Esophagus squamous epithelium (tissue), 5 donors: Measurements from ENCODE around the gene SLC35E2B. TPM values are rescaled to one million over a fixed set of nuclear protein-coding genes. Genes with fewer than 3 reads are reported as not detected.
"Not testable (repeated sequence)": the region's sequence is repeated elsewhere in the genome, so short reads cannot be mapped to it uniquely, and the experiment has no call there.

Experiments used
- DNase-seq: peaks from one replicate; lab custom pipeline; 2025; lab: John Stamatoyannopoulos, UW
- H3K27ac ChIP-seq, 4 donors: fragments of 200-600 bp; sonication (generic); one replicate each; pipeline ENCODE4 v1.5.1; 2016 to 2019; ENCODE audit warnings: mild to moderate bottlenecking in 1 of 4
- H3K27me3 ChIP-seq, 4 donors: fragments of 200-600 bp; sonication (generic); 1 replicate in 3 of 4; 2 replicates in 1 of 4; pipeline versions ENCODE4 v1.5.1 to v1.6.0; 2017 to 2021; ENCODE audit warnings: antibody characterized with exemption in 1 of 4
- H3K36me3 ChIP-seq, 3 donors: fragments of 200-600 bp; sonication (generic); one replicate each; pipeline ENCODE4 v1.5.1; 2016 to 2019
- H3K4me1 ChIP-seq, 3 donors: fragments of 200-600 bp; sonication (generic); one replicate each; pipeline ENCODE4 v1.5.1; 2017 to 2019
- H3K4me3 ChIP-seq, 4 donors: fragments of 200-600 bp; sonication (generic); 1 replicate in 3 of 4; 2 replicates in 1 of 4; pipeline ENCODE4 v1.5.1; 2016 to 2019; ENCODE audit warnings: mild to moderate bottlenecking in 2 of 4, moderate library complexity in 1 of 4
- H3K9me3 ChIP-seq, 3 donors: fragments of 200-600 bp; sonication (generic); one replicate each; pipeline ENCODE4 v1.5.1; 2016 to 2019
- POLR2A ChIP-seq, 4 donors: fragments of 450-650 bp; IDR thresholded peaks; one replicate each; pipeline ENCODE4 v1.6.1; 2017; ENCODE audit warnings: antibody characterized with exemption in 4 of 4, mild to moderate bottlenecking in 4 of 4, moderate library complexity in 3 of 4
- WGBS, 2 donors: methylation state at CpG; one replicate each; pipeline ENCODE4 v1.1.5; 2018; 5-methylcytosine and 5-hydroxymethylcytosine counted together
- intact Hi-C: fragments of 100-400 bp; cut with DNase I; formaldehyde crosslinking; loops from one replicate; pipeline ENCODE4 v1.15.0; 2022
- total RNA-seq, 4 donors: library from RNA; depleted of rRNA; stranded (reverse); fragments of >200 nt; gene quantifications; one replicate each; pipeline ENCODE4 v1.1.0, GENCODE V29; 2016
- TF ChIP-seq, protein P1 (sequence below), 6 experiments: fragments of 450-650 bp in 4 of 6; fragments of 200-600 bp in 2 of 6; sonication (generic) in 2 of 6; IDR thresholded peaks; one replicate each; pipeline ENCODE4 v1.5.1; 2016 to 2019; ENCODE audit warnings: antibody characterized with exemption in 6 of 6, mild to moderate bottlenecking in 4 of 6, moderate library complexity in 4 of 6
- donor health status: DM: yes; HTN: yes; CAD: no.

Gene SLC35E2B
- total RNA-seq, 4 donors from 2014 or later = 13.2 to 34.3 (median 25.7) TPM

DNA sequence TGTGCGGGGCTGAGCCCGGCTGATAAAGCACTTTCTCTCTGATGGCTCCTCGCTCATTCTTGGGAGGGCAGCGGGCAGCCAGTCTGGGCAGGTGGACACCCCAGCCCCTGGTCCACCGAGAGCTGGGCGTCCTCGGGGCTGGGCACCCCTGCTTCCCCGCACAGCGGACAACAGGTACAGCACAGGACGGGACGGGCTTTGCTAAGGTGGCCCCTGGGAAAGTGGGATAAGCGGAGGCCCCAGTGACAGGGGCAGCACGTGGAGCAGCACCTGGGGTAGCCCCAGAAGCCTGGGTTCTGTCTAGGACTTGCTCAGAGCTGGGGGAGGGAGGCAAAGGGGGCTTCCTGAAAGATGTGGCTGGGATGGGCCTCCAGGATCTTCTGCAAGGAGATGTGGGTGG lies 58.0 kb downstream of the SLC35E2B start:
- DNase-seq, H3K9me3 ChIP-seq, intact Hi-C loops, H3K4me3 ChIP-seq, H3K27ac ChIP-seq: not testable (repeated sequence)
- Histone ChIP-seq H3K36me3 (peaks cover 11 to 31% (median 12%) of the 10 kb centered on the region in 3 donors), H3K27me3 (peaks cover 0 to 28% (median 10%) of the 10 kb centered on the region in 4 donors), H3K4me1 (peaks cover 14 to 28% (median 15%) of the 10 kb centered on the region in 3 donors)
- no CpG with 5 or more reads among the region's 13 CpGs for WGBS, 2 donors

GRCh38 chr1:1633409-1633808 lies 59.2 kb downstream of the SLC35E2B start:
- Histone ChIP-seq H3K27me3 (peaks cover 0 to 38% (median 10%) of the 10 kb centered on the region in 4 donors), H3K36me3 (peaks cover 11 to 25% (median 12%) of the 10 kb centered on the region in 3 donors), H3K4me1 (peaks cover 15 to 40% (median 26%) of the 10 kb centered on the region in 3 donors)
- DNase-seq, H3K4me3 ChIP-seq, intact Hi-C loops, H3K9me3 ChIP-seq, H3K27ac ChIP-seq: not testable (repeated sequence)
- WGBS, 2 donors = no CpG with 5 or more reads among the region's 35 CpGs

DNA sequence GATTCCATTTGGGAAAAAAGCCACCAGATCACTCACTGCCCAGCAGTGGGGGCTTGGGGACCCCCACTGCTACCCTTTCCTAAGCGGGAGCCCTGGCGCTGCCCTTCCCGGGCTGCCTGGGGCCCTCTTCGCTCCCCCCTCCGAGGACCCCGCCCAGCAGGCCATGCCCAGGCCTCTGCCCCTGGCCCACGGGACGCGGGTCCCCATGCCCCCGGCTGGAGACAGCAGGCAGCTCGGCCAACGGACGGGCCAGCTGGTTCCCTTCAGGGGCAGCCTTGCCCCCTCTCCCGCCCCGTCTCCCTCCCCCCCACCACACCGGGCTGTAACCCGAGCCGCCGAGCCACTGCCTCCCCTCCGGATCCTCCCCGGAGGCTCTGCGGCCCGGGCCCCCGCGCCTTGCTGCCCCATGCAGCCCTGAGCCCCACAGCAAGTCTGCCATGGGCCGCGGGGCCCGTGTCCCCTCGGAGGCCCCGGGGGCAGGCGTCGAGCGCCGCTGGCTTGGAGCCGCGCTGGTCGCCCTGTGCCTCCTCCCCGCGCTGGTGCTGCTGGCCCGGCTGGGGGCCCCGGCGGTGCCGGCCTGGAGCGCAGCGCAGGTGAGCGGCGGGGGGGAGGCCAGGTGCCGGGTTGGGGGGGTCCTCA lies 60.7 kb downstream of the SLC35E2B start, which contains the start of gene MMP23B:
Gene MMP23B, plus strand, starts transcription at position 392 of the 639 bp plus-strand sequence. Its CDS starts 46 bp downstream, at position 438.
- no peaks in the 10 kb centered on the region for H3K9me3 ChIP-seq
- TF ChIP-seq, protein P1, sequence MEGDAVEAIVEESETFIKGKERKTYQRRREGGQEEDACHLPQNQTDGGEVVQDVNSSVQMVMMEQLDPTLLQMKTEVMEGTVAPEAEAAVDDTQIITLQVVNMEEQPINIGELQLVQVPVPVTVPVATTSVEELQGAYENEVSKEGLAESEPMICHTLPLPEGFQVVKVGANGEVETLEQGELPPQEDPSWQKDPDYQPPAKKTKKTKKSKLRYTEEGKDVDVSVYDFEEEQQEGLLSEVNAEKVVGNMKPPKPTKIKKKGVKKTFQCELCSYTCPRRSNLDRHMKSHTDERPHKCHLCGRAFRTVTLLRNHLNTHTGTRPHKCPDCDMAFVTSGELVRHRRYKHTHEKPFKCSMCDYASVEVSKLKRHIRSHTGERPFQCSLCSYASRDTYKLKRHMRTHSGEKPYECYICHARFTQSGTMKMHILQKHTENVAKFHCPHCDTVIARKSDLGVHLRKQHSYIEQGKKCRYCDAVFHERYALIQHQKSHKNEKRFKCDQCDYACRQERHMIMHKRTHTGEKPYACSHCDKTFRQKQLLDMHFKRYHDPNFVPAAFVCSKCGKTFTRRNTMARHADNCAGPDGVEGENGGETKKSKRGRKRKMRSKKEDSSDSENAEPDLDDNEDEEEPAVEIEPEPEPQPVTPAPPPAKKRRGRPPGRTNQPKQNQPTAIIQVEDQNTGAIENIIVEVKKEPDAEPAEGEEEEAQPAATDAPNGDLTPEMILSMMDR (IDR thresholded peaks at IDR 0.05) = no peak
- TF ChIP-seq POLR2A (IDR thresholded peaks at IDR 0.05) = no peak
- no CpG with 5 or more reads among the region's 48 CpGs for WGBS, 2 donors
- H3K4me1 ChIP-seq = peaks cover 16 to 53% (median 27%) of the 10 kb centered on the region in 3 donors
- peaks cover 0 to 38% (median 10%) of the 10 kb centered on the region in 4 donors for H3K27me3 ChIP-seq
- peaks cover 3 to 12% (median 5%) of the 10 kb centered on the region in 3 donors for H3K36me3 ChIP-seq
- H3K4me3 ChIP-seq = peak within 1 kb of the TSS; percentile 8 to 63 (median 36)
- no peak for DNase-seq
- intact Hi-C loops = no loop called here
- H3K27ac ChIP-seq = peak within 1 kb of the TSS; percentile 53 to 90 (median 76)

DNA sequence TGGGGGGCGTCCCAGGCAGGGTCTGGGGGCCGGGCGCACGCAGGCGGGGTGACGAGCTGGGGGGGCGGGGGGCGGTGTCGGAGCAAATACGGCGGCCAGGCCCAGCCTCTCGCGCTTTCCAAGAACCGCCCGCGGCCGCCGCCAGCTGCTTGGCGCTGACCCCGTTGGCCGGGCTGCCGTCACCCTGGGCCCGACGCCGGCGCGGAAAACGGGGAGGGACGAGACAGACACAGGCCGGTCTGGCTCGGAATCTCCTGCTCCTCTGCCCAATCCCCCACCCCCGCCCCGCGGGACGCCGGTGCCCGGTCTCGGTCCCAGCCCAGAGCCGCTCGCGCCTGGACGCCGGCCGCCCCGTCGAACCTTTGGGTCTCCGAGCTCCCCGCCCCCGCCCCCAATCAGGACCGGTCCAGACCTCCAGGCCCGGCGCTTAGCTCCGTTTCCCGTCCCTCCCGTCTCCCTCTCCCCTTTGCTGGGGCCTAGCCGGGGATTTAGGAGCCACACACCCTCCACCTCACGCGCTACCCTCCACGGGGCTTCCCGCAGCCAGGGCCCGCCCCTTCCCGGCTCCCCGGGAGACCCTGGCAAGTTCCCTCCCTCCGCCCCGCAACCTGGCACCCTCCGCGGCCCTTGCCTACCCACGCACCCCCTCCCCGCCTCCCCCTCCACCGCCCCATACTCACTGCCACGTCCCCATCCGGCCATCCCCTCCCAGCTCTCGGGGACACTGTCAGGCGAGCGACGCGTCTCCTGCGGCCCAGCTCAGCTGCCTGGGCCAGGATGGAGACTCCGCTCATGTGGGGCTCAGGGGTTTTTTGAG lies 61.4 kb downstream of the SLC35E2B start:
- Histone ChIP-seq H3K27me3 (peaks cover 0 to 38% (median 10%) of the 10 kb centered on the region in 4 donors), H3K9me3 (no peaks in the 10 kb centered on the region), H3K4me3 (peak overlapping the region; percentile 16 to 63 (median 36)), H3K36me3 (peaks cover 0 to 5% (median 0%) of the 10 kb centered on the region in 3 donors), H3K27ac (peak overlapping the region; percentile 66 to 90 (median 78)), H3K4me1 (peaks cover 21 to 60% (median 31%) of the 10 kb centered on the region in 3 donors)
- intact Hi-C loops = no loop called here
- DNase-seq = no peak
- TF ChIP-seq, protein P1 (IDR thresholded peaks at IDR 0.05) = no peak
- no peak for TF ChIP-seq POLR2A (IDR thresholded peaks at IDR 0.05)
- 12% methylated on average over 18 of the region's 79 CpGs; no CpG with 5 or more reads in 1 of the 2 donors for WGBS, 2 donors

GRCh38 chr1:1630191-1630964 lies 62.2 kb downstream of the SLC35E2B start:
- H3K4me3 ChIP-seq = peak overlapping the region; percentile 16 to 63 (median 36)
- H3K27ac ChIP-seq = peak overlapping the region; percentile 66 to 90 (median 78)
- peaks cover 0 to 38% (median 10%) of the 10 kb centered on the region in 4 donors for H3K27me3 ChIP-seq
- peaks cover 21 to 65% (median 31%) of the 10 kb centered on the region in 3 donors for H3K4me1 ChIP-seq
- DNase-seq = no peak
- 30 to 70% methylated on average over 2 of the region's 81 CpGs for WGBS, 2 donors
- peak in 1 of 4 donors; percentile 67 for TF ChIP-seq POLR2A (IDR thresholded peaks at IDR 0.05)
- TF ChIP-seq, protein P1 (IDR thresholded peaks at IDR 0.05) = no peak
- intact Hi-C loops = no loop called here
- peaks cover 0 to 8% (median 0%) of the 10 kb centered on the region in 3 donors for H3K36me3 ChIP-seq
- H3K9me3 ChIP-seq = no peaks in the 10 kb centered on the region
